Stimulated activated CD4-positive, alpha-beta T cell treated with anti-CD3 and anti-CD28 coated beads, Interleukin-2, amount 100 ng/mL, for 4 hours (primary cell): ENCODE data around the gene NXPH1.

ENCODE experiments used
- DNase-seq: peaks from one replicate; pipeline ENCODE4 v3.0.0-alpha.2; 2020; ENCODE audit warnings: low read depth

Gene NXPH1

DNA sequence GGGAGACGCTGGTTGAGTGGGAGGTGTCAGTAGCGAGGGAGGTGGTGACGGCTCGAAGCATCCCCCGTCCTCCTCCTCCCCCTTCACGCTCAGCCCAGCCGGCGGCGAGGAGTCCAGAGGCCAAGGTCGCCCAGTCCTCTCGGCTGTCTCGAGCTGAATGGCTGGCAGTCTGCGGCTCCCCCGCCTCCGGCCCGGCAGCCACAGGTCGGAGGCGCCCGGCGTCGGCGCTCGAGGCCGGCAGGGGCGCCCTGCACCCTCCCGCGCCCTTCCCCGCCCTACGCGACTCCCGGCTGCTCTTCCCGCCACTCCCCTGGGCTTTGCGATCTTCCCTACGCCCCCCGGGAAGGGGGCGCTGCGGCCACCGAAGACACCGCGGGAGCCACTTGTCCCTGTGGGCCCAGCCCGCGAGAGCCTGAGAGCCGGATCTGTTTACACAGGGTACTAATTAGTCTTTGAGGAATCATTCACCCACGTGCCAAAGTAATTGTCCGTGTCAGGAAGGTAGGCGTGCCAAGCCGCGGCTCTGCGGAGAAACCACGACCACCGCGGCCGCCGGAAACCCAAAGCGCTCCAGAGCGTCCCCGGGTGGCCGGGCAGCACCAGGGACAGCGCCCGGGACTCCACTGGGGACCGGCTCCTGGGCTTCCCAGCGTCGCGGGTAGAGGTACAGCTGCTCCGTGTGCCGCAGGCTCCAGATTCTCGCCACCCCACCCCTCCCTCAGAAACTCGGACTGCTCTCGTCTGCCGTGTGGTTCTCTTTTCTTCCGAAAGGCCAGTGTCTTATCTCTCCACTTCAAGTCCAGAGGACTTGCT lies at the start of gene NXPH1:
NXPH1 (plus strand) TSS at position 133 of the 813 bp plus-strand sequence.
- no peak for DNase-seq

DNA sequence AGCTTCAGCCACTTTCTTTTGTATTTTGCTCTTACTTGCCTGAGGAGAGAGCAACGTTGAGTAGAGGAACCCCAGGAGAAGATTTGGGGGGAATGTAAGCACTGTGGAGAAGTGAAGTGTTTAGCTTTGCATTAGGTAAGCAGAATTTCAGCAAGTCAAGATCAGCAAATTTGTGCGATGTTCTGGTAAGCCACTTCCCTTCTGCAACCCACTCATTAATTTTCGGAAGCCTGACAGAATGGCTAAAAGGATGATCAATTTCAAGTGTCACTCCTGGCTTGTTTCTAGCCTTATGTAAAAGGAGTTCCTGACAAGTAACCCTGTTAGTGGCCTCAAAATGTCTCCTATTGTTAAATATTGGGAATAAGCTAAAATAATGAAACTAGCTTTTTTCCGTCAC lies 48.5 kb upstream of the NXPH1 start:
- DNase-seq, result no peak

GRCh38 chr7:8386926-8387550 lies 46.4 kb upstream of the NXPH1 start:
- no peak for DNase-seq

- no peak for DNase-seq
Observed at GRCh38 chr7:8387551-8388256, 45.7 kb upstream of the NXPH1 start.

DNA sequence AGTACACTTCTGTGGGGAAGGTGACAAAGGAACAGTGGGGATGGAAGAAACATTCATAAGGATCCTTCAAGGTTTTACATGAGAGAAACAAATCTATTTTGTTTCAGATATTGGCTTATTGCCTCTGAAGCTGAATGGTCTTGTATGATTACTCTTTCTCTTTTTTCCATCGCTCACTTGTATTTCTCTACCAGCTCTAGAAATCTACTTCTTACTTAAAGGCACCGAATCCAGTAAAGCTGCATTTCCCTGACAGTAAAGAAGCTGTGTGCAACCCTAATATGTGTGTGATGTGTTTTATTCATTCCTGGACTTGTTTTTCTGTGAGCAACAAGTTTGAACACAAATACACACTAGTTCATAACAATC lies 45.2 kb upstream of the NXPH1 start:
- no peak for DNase-seq

DNA sequence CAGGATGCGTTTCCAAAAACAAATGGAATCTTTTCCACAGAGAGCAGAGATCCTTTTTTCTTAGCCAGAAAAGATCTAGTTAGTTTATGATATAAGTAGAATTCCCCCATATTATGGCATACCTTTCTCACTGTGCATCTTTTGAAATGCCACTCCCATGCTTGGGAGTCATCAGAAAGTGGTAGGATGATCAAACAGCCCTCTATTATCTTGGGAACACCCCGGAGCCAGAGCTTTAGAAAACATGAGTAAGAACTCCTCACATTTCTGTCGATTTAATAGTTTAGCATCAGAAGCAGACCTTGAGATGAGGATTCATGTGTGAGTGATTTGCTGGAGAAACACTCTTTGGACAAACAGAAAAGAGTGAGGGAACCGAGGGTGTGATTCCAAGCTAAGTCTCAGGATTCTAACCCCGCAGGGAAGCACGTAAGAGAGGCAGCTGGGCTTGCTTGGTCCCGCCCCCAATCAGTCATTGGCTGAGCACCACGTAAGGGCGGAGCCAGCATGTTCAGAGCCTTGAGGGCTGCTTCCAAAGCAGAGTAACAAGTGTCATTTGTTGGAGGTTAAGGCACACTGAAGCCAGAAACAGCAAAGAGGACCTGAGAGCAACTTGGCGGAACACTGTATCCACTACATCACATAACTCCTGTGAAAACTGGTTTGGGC lies 43.7 kb upstream of the NXPH1 start:
- no peak for DNase-seq

- DNase-seq, result no peak
Observed at GRCh38 chr7:8390262-8390626, 43.2 kb upstream of the NXPH1 start.

GRCh38 chr7:8391353-8392062 lies 41.9 kb upstream of the NXPH1 start:
- no peak for DNase-seq

DNA sequence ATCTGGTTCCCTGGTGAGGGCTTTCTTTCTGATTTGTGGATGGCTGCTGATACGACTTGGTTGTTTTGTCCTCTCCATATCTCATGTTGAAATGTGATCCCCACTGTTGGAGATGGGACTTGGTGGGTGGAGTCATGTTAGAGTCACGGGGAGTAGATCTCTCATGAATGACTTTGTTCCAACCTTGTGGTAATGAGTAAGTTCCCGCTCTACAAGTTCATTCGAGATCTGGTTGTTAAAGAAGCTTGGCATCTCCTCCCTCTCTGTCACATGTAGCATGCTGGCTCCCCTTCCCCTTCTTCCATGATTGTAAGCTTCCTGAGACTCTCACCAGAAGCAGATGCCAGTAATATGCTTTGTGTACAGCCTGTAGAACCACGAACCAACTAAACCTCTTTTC lies 37.1 kb upstream of the NXPH1 start:
- DNase-seq, result no peak

DNA sequence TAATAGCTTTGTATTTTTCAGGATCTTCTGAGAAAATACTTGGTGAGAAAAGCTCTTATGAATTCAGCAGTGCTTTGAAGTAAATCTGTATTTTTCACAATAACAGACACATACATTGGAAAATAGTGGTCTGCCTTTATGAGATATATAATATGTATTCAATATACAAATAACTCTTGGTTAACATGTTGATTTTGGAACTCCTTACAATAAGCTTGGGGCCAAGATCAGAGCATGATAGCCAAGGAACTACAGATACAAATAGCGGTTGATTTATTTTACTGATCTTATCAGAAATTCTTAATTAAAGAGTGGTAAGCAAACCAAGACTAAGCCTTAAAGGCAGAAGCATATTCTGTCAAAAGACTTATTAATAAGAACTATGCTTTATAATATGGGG lies 24.5 kb upstream of the NXPH1 start:
- no peak for DNase-seq

- DNase-seq, result no peak
Observed at GRCh38 chr7:8411103-8411502, 22.3 kb upstream of the NXPH1 start.

GRCh38 chr7:8413600-8413999 lies 19.8 kb upstream of the NXPH1 start:
- no peak for DNase-seq

- peak; percentile 26 for DNase-seq
Observed at GRCh38 chr7:8418629-8419245, 14.7 kb upstream of the NXPH1 start.

GRCh38 chr7:8422177-8422576 lies 11.2 kb upstream of the NXPH1 start:
- no peak for DNase-seq

GRCh38 chr7:8423057-8423456 lies 10.4 kb upstream of the NXPH1 start:
- no peak for DNase-seq

- no peak for DNase-seq
Observed at GRCh38 chr7:8425223-8425622, 8.2 kb upstream of the NXPH1 start.

GRCh38 chr7:8430643-8431042 lies 2.8 kb upstream of the NXPH1 start:
- no peak for DNase-seq

- no peak for DNase-seq
Observed at GRCh38 chr7:8434290-8435002, 1.0 kb downstream of the NXPH1 start.

DNA sequence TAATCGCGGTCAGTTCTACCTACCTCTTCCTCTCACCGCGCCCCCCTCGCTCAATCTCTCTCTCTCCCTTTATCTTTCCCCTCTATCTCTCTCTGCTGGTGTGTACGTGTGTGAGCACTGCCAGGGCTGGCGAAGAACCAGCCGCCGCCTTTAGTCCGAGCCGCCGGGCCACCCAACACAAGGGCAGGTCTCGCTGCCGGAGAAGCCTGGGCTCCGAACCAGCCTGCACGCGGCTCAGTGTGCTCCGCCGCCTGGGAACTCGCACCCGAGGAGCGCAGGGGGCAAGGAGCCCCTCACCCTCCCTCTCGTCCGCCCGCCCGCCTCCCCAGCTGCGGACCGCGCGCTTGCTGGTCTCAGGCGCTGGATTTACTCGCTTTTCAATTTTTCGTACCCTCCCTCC lies 1.7 kb downstream of the NXPH1 start:
- no peak for DNase-seq

GRCh38 chr7:8435590-8436545 lies 2.5 kb downstream of the NXPH1 start:
- DNase-seq, result no peak
